NOMO-1 treated with dmso at 0.1 percent for 144 hours (cell line): ENCODE results near the gene TRABD.

Experiments
- DNase-seq: peaks from one replicate; lab custom pipeline; 2025; ENCODE audit not compliant: unreplicated experiment; lab: John Stamatoyannopoulos, UW

TRABD gene

DNA sequence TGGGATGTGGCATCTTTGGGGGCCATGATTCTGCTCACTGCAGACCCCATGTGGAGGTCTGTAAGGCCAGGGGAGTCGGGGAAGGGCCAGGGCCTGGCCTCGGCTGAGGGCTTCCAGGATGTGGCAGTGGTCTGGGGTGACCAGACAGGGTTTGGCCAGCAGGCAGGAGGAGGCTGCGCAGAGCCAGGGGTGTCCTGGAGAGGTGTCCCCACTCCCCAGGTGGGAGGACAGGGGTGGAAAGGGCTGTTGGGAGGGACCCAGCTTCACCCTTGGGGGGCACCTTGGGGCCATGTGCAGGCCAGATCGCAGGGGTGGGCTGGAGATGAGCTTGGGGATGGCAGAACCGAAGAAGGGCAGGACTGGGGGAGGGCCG, 11.7 kb upstream of the TRABD start:
- no peak for DNase-seq

GRCh38 chr22:50174382-50175190, 11.1 kb upstream of the TRABD start:
- DNase-seq = no peak

GRCh38 chr22:50175191-50175461, 10.6 kb upstream of the TRABD start:
- no peak for DNase-seq

GRCh38 chr22:50175921-50176849, 9.5 kb upstream of the TRABD start:
- DNase-seq = no peak

GRCh38 chr22:50176850-50177536, 8.7 kb upstream of the TRABD start:
- DNase-seq = no peak

GRCh38 chr22:50177537-50178470, 7.9 kb upstream of the TRABD start:
- no peak for DNase-seq

DNA sequence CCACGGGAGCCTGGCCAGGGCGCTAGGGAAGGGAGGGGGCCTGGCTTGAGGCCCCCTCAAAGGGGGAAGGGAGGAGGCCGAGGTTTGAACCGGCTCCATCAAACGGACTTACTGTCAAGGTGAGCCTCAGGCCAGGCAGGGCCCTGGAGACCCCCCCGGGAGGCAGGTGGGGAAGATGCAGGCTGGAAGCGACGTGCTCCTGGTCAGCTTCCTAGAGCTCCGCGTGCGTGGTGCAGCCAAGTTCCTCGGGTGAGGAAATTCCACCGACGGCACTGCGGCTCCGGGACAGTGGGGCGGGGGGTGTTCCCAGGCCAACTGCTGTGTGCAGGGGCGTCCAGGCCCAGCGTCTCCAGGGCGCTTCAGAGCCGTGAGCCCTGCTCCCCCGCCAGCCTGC, 7.2 kb upstream of the TRABD start:
- no peak for DNase-seq

- no peak for DNase-seq
These were observed 6.5 kb upstream of the TRABD start for GRCh38 chr22:50178871-50179869.

GRCh38 chr22:50179937-50180726, 5.6 kb upstream of the TRABD start:
- no peak for DNase-seq

GRCh38 chr22:50180727-50181521, 4.8 kb upstream of the TRABD start:
- no peak for DNase-seq

DNA sequence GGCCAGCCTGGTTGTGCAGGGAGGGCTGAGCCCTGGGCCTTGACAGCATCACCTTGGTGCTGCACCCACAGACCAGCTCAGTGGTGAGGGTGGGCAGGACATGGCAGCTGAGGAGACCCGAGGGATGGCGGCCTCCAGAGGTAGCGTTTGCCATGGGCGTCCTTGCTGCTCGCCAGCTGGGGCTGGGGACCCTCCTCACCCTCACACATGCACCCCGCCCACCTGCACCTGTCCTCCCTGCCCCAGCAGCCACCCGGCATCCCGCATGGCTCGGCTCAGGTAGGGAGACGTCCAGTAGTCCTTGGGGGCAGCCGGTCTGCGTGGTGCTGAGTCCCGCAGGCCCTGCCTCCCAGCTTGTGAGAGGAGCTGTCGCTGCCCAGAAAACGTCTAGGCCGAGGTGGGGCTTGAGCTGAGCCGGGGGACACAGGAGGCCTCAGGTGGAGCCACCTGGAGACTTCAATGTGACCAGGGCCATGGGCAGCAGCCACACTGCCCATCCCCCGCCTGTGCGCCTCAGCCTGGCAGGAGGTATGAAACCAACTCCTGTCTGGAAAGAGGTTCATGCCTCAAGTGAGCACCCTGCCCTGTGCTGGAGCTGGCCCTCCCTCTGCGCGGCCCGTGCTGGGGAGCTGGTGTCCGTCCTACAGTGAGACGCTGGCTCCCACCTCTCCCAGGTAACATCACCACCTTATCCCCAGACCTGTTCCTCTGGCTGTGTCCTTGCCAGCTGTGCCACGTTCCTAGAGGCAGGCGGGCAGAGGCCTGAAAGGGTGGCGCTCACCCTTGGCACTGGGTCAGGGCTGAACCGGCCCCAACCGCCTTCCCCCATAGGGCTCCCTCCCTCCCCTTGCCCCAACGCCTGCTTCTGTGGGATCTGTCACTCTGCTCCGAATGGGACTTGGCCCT, 3.3 kb upstream of the TRABD start:
- no peak for DNase-seq

GRCh38 chr22:50183141-50183971, 2.4 kb upstream of the TRABD start:
- no peak for DNase-seq

- DNase-seq = no peak
These were observed 1.5 kb upstream of the TRABD start for GRCh38 chr22:50184004-50184901.

GRCh38 chr22:50184902-50185374, 775 bp upstream of the TRABD start:
- DNase-seq = no peak

DNA sequence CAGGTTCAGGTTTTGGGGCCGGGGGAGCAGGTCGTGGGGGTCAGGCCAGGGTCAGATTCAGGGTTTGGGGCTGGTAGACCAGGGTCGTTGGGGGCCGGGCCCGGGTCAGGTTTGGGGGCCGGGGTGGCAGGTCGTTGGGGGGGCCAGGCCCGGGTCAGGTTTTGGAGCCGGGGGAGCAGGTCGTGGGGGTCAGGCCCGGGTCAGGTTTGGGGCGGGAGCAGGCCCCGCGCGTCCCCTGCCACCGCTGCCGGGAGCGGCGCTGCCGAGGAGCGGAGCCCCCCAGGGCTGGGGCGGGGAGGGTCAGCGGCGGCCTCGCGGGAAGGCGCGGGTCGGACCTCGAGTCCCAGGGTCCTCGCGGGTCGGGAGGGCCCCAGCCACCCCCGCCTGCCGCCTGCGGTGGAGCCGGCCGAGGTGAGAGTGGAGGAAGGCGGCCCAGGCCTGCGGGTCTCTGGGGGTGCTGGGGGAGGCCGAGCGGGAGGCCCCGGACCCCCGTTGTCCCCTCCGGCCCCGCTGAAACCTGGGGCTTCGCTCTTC, 535 bp downstream of the TRABD start:
- no peak for DNase-seq
